Placental epithelial cell (primary cell): ENCODE results near the gene XKR3. TPM values are rescaled to one million over a fixed set of nuclear protein-coding genes. Genes with fewer than 3 reads are reported as not detected.

Source experiments
- small RNA-seq: library from RNA; depleted of rRNA; stranded (forward); fragments of <200 nt; gene quantifications from one replicate; pipeline ENCODE3, GENCODE V24; 2012
- total RNA-seq: library from RNA; depleted of rRNA; stranded (reverse); fragments of >200 nt; gene quantifications from 2 replicates; pipeline ENCODE4 v1.2.3, GENCODE V29; 2012

XKR3 gene
- not detected in 2 replicates for total RNA-seq

DNA sequence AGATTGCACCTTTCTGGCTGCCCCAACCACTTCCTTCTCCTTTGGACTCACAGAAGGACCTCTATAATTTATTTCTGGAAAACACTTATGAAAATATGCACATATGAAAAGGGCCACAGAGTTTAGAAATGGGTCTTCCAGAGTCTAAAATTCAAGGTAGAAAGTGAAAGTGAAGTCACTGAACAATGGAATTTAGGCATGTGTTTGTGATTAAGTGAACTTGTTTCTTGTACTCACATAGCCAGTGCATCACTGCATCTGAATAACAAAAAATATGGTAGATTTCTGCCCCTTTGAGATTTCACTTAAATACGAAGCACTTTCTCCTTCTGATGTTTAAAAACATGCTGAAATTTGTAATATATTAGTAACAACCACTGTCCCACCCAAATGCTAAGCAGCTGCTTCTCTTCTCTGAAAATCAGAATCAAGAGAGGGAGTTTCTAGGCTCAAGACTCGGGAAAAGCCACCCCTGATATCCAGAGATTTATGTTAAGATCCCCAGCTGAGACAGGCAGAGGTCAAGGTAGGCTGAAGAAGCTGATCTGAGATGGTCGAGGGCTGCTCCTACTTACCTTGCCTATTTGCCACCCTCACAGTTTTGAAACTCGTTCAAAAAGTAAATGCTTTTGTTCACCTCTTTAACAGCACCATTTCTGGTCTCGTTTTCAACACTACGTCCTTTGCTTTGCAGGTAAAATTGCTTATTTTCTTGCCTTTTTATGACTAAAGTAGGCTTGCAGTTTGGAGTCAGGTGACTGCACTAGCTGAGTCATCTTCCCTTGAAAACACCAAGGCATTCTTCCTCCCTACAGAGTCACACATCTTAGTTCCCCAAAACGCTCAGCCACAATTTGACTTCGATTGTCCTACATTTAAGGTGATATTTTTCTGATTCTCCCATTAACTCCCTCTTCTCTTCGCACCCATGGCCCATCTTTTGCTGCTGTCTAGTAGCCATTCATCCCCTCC lies at the start of gene XKR3:
XKR3 (minus strand) TSS at position 696 of the 972 bp plus-strand sequence. CDS start 17,338 bp downstream, outside the sequence.

Small RNAs within 50 kb of the gene (small RNA-seq; reads per million reads assigned to genes)
- gene GPM6BP3: not detected

Other genes with a start within 250 kb of the XKR3 start
- not detected in 2 replicates for gene CCT8L2, start 232.6 kb downstream of the XKR3 start, total RNA-seq
- not detected in 2 replicates for gene GAB4, start 182.8 kb upstream of the XKR3 start, total RNA-seq